ENCODE results near the gene CYYR1.

- TF ChIP-seq CTCF (IDR thresholded peaks at IDR 0.05) (no peak), POLR2AphosphoS5 (IDR thresholded peaks at IDR 0.05) (no peak), POLR2A (IDR thresholded peaks at IDR 0.05) (no peak)
Measured at GRCh38 chr21:26563856-26564503, 9.1 kb downstream of the CYYR1 start.

Measured in upper lobe of left lung (tissue), 4 donors.